ENCODE results near the gene CAMK2N1. TPM values are rescaled to one million over a fixed set of nuclear protein-coding genes. Genes with fewer than 3 reads are reported as not detected.

The CAMK2N1 gene
- 5.1 and 8.6 TPM in 2 replicates for total RNA-seq

GRCh38 chr1:20485527-20486456, at the start of gene CAMK2N1:
Gene CAMK2N1 (minus strand): TSS chr1:20486210. CDS start chr1:20485379, 831 bp downstream.

GRCh38 chr1:20507564-20508410, 21.8 kb upstream of the CAMK2N1 start, which contains the start of gene MUL1:
Gene MUL1 (minus strand): TSS chr1:20508151. CDS start chr1:20508024, 127 bp downstream.

Other genes with a start within 250 kb of the CAMK2N1 start
- not detected in 2 replicates for gene VWA5B1, start 195.3 kb downstream of the CAMK2N1 start, total RNA-seq
- gene MUL1, start 21.9 kb upstream of the CAMK2N1 start, total RNA-seq = 22.6 and 31.2 TPM in 2 replicates
- gene FAM43B, start 66.4 kb upstream of the CAMK2N1 start, total RNA-seq = 0.28 TPM in 1 of 2 replicates, not detected in the other
- 0.85 TPM in 1 of 2 replicates, not detected in the other for gene CDA, start 102.9 kb upstream of the CAMK2N1 start, total RNA-seq
- gene PINK1, start 147.2 kb upstream of the CAMK2N1 start, total RNA-seq = 54.6 and 96.1 TPM in 2 replicates
- 228 and 388 TPM in 2 replicates for gene DDOST, start 175.2 kb upstream of the CAMK2N1 start, total RNA-seq
- gene KIF17, start 231.8 kb upstream of the CAMK2N1 start, total RNA-seq = 1.3 and 5.1 TPM in 2 replicates
- gene SH2D5, start 246.5 kb upstream of the CAMK2N1 start, total RNA-seq = 4.0 and 10.7 TPM in 2 replicates

Measured in regular cardiac myocyte (primary cell).